ENCODE data around the gene DRD1.
A peak's percentile ranks its signal among the peaks of the same experiment; 100 is the strongest.

Gene DRD1

GRCh38 chr5:175444060-175444904, at the start of gene DRD1:
Gene DRD1 (minus strand): TSS chr5:175444182. CDS start chr5:175443099, 1,083 bp downstream.
- DNase-seq (ENCODE audit: low spot score): peak; percentile 19

- no peak for DNase-seq (ENCODE audit: low spot score)
Observed at GRCh38 chr5:175493726-175494125, 49.7 kb upstream of the DRD1 start.

- DNase-seq (ENCODE audit: low spot score): no peak
Observed at GRCh38 chr5:175493260-175493659, 49.3 kb upstream of the DRD1 start.

GRCh38 chr5:175491223-175491622, 47.2 kb upstream of the DRD1 start:
- DNase-seq (ENCODE audit: low spot score): no peak

GRCh38 chr5:175489693-175490443, 45.9 kb upstream of the DRD1 start:
- no peak for DNase-seq (ENCODE audit: low spot score)

GRCh38 chr5:175487514-175488222, 43.7 kb upstream of the DRD1 start:
- DNase-seq (ENCODE audit: low spot score): no peak

GRCh38 chr5:175485631-175486030, 41.6 kb upstream of the DRD1 start:
- no peak for DNase-seq (ENCODE audit: low spot score)

GRCh38 chr5:175484829-175485228, 40.8 kb upstream of the DRD1 start:
- DNase-seq (ENCODE audit: low spot score): no peak

GRCh38 chr5:175484322-175484721, 40.3 kb upstream of the DRD1 start:
- no peak for DNase-seq (ENCODE audit: low spot score)

- DNase-seq (ENCODE audit: low spot score): peak; percentile 18
Observed at GRCh38 chr5:175483337-175483736, 39.4 kb upstream of the DRD1 start.

GRCh38 chr5:175479125-175479881, 35.3 kb upstream of the DRD1 start:
- no peak for DNase-seq (ENCODE audit: low spot score)

- peak; percentile 69 for DNase-seq (ENCODE audit: low spot score)
Observed at GRCh38 chr5:175478384-175479124, 34.6 kb upstream of the DRD1 start, which contains the start of gene SFXN1. Gene SFXN1 (plus strand): TSS chr5:175478560. CDS start chr5:175492104, 13,544 bp downstream.

GRCh38 chr5:175478008-175478383, 34.0 kb upstream of the DRD1 start:
- no peak for DNase-seq (ENCODE audit: low spot score)

GRCh38 chr5:175477440-175477839, 33.5 kb upstream of the DRD1 start:
- no peak for DNase-seq (ENCODE audit: low spot score)

GRCh38 chr5:175475248-175475647, 31.3 kb upstream of the DRD1 start:
- DNase-seq (ENCODE audit: low spot score): no peak

- DNase-seq (ENCODE audit: low spot score): no peak
Observed at GRCh38 chr5:175472378-175472777, 28.4 kb upstream of the DRD1 start.

- DNase-seq (ENCODE audit: low spot score): no peak
Observed at GRCh38 chr5:175471628-175472027, 27.6 kb upstream of the DRD1 start.

- DNase-seq (ENCODE audit: low spot score): no peak
Observed at GRCh38 chr5:175471196-175471595, 27.2 kb upstream of the DRD1 start.

GRCh38 chr5:175470781-175471180, 26.8 kb upstream of the DRD1 start:
- no peak for DNase-seq (ENCODE audit: low spot score)

- DNase-seq (ENCODE audit: low spot score): no peak
Observed at GRCh38 chr5:175469916-175470315, 25.9 kb upstream of the DRD1 start.

GRCh38 chr5:175468892-175469291, 24.9 kb upstream of the DRD1 start:
- no peak for DNase-seq (ENCODE audit: low spot score)
